SH-SY5Y (cell line): Measurements from ENCODE around the gene GPR18.

Experiments
- GATA2 ChIP-seq: IDR thresholded peaks from 2 replicates; pipeline ENCODE4 v1.6.1; 2011; ENCODE audit warnings: mild to moderate bottlenecking, low read depth, low read length
- GATA3 ChIP-seq: IDR thresholded peaks from 2 replicates; pipeline ENCODE4 v1.6.1; 2011; ENCODE audit warnings: low read depth, mild to moderate bottlenecking, low read length, moderate library complexity

DNA sequence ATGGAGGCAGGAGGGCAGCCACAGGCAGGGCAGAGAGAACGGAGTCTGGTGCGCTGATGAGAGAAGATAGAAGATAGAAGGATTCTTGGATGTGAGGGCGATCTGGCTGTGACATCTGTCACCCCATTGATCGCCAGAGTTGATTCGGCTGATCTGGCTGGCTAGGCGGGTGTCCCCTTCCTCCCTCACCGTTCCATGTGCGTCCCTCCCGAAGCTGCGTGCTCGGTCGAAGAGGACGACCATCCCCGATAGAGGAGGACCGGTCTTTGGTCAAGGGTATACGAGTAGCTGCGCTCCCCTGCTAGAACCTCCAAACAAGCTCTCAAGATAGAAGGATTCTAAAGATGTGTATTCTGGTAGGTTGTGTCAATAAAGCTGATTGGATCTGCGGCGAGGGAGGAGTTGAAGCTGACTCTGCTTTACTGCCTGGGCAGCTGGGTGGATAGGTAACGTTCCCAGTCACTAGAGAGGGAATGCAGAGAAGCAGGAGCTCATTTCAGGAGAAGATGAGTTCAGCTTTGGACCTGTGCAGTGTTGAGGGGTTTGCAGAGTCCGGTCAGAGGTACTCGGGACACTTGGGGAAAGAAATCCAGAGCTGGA lies 52.5 kb downstream of the GPR18 start:
- TF ChIP-seq GATA3 (no peak), GATA2 (no peak)
